PC-3 (cell line): Measurements from ENCODE around the gene INSM1. TPM values are rescaled to one million over a fixed set of nuclear protein-coding genes. Genes with fewer than 3 reads are reported as not detected.

Experiments
- ATAC-seq: fragments of 200-7000 bp; cut with Tn5 transposase; 2 replicates; pipeline ENCODE4 v1.9.1; 2020; ENCODE audit warnings: mild to moderate bottlenecking, moderate library complexity
- BruUV-seq: library from RNA; stranded (reverse); fragments of 400-500 nt; replicated peaks from 2 replicates; lab custom pipeline; 2021; lab: Mats Ljungman, UMichigan
- CTCF ChIA-PET: fragments of 300-600 bp; sonication (Branson Sonifier 250); formaldehyde crosslinking; loops from one replicate; lab custom pipeline; 2022; ENCODE audit warnings: antibody characterized with exemption; lab: Charles Lee
- POLR2A ChIA-PET: fragments of 300-600 bp; sonication (Branson Sonifier 250); formaldehyde crosslinking; loops from one replicate; lab custom pipeline; 2022; ENCODE audit warnings: antibody characterized with exemption; ENCODE audit not compliant: unreplicated experiment; lab: Charles Lee
- DNase-seq: peaks from one replicate; pipeline ENCODE4 v3.0.0-alpha.2; 2015
- H2AFZ ChIP-seq: fragments of 300-600 bp; sonication (generic); 2 replicates; pipeline ENCODE4 v1.6.0; 2016; ENCODE audit warnings: antibody characterized with exemption, low read length
- H3F3A ChIP-seq: fragments of 300-600 bp; sonication (generic); one replicate; pipeline ENCODE4 v1.6.0; 2017; ENCODE audit warnings: antibody characterized with exemption, low read length, control low read depth, mild to moderate bottlenecking; ENCODE audit not compliant: unreplicated experiment
- H3K27ac ChIP-seq: fragments of 300-600 bp; sonication (generic); 2 replicates; pipeline ENCODE4 v1.5.1; 2016; ENCODE audit warnings: mild to moderate bottlenecking, low read length
- H3K27me3 ChIP-seq: fragments of 300-600 bp; sonication (generic); 2 replicates; pipeline ENCODE4 v1.6.1; 2016; ENCODE audit warnings: low read length, mixed read lengths
- H3K36me3 ChIP-seq: fragments of 300-600 bp; sonication (generic); 2 replicates; pipeline ENCODE4 v1.6.1; 2016; ENCODE audit warnings: low read depth, mixed run types, low read length, mixed read lengths
- H3K4me1 ChIP-seq: fragments of 300-600 bp; sonication (generic); 2 replicates; pipeline ENCODE4 v1.5.1; 2016; ENCODE audit warnings: low read length; ENCODE audit not compliant: insufficient read depth
- H3K4me2 ChIP-seq: fragments of 300-600 bp; sonication (generic); 2 replicates; pipeline ENCODE4 v1.6.0; 2016; ENCODE audit warnings: low read length
- H3K4me3 ChIP-seq: fragments of 300-600 bp; sonication (generic); 2 replicates; pipeline ENCODE4 v1.5.1; 2016; ENCODE audit warnings: mild to moderate bottlenecking, low read length, mixed read lengths
- H3K79me2 ChIP-seq: fragments of 300-600 bp; sonication (generic); 2 replicates; pipeline ENCODE4 v1.6.1; 2017; ENCODE audit warnings: low read length, mixed read lengths
- H3K9ac ChIP-seq: fragments of 300-600 bp; sonication (generic); 2 replicates; pipeline ENCODE4 v1.6.0; 2016; ENCODE audit warnings: mild to moderate bottlenecking, low read length
- H3K9me2 ChIP-seq: fragments of 300-600 bp; sonication (generic); replicated peaks from 2 replicates; pipeline ENCODE4 v1.6.1; 2016; ENCODE audit warnings: mixed run types, low read length, mixed read lengths
- H3K9me3 ChIP-seq: fragments of 300-600 bp; sonication (generic); 2 replicates; pipeline ENCODE4 v1.6.1; 2016; ENCODE audit warnings: low read length, mixed read lengths
- H4K20me1 ChIP-seq: fragments of 300-600 bp; sonication (generic); 2 replicates; pipeline ENCODE4 v1.6.1; 2016; ENCODE audit warnings: low read length, mixed read lengths
- EZH2 ChIP-seq: fragments of 300-600 bp; sonication (generic); IDR thresholded peaks from one replicate; pipeline ENCODE4 v1.6.1; 2017; ENCODE audit warnings: antibody characterized with exemption, mild to moderate bottlenecking, low read length; ENCODE audit not compliant: unreplicated experiment
- EZH2phosphoT487 ChIP-seq: fragments of 300-600 bp; sonication (generic); IDR thresholded peaks from 2 replicates; pipeline ENCODE4 v1.6.1; 2018; ENCODE audit warnings: mild to moderate bottlenecking, antibody characterized with exemption, low read length, borderline replicate concordance
- intact Hi-C: fragments of 100-400 bp; cut with micrococcal nuclease; formaldehyde crosslinking; loops from 2 replicates; pipeline ENCODE4 v1.9.0; 2023
- total RNA-seq: library from RNA; depleted of rRNA; stranded (reverse); fragments of >200 nt; gene quantifications from 2 replicates; pipeline ENCODE4 v1.2.3, GENCODE V29; 2014
- TF ChIP-seq, protein P1 (sequence below): fragments of 300-600 bp; sonication (generic); conservative IDR thresholded peaks from 2 replicates; pipeline ENCODE4 v1.5.1; 2017; ENCODE audit warnings: antibody characterized with exemption, low read depth, mild to moderate bottlenecking, low read length

Gene INSM1
- total RNA-seq, 1 experiment from 2014 or later: 0.04 TPM

DNA sequence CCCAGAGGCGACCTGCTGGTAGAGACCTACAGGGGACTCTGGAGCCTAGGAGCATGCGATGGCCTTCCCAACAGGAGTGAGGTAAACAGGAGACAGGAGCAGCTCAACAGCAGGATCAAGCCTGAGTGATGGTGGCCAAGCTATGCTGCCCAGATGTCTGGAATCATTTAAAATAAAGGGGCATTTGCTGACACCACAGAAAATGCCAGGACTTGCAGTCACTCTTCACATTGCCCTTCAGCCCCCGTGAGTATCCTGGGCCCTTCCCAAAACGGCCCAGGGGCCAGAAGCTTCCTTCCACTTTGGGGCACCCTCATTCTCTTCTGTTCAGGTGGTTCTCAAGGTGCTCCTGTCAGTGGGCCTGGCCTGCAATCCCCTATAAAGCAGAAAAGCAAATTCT, 23.2 kb downstream of the INSM1 start:
- H3K9me2 ChIP-seq: no peaks in the 10 kb centered on the region
- intact Hi-C loops: no loop called here
- no peak for TF ChIP-seq EZH2phosphoT487
- TF ChIP-seq, protein P1, sequence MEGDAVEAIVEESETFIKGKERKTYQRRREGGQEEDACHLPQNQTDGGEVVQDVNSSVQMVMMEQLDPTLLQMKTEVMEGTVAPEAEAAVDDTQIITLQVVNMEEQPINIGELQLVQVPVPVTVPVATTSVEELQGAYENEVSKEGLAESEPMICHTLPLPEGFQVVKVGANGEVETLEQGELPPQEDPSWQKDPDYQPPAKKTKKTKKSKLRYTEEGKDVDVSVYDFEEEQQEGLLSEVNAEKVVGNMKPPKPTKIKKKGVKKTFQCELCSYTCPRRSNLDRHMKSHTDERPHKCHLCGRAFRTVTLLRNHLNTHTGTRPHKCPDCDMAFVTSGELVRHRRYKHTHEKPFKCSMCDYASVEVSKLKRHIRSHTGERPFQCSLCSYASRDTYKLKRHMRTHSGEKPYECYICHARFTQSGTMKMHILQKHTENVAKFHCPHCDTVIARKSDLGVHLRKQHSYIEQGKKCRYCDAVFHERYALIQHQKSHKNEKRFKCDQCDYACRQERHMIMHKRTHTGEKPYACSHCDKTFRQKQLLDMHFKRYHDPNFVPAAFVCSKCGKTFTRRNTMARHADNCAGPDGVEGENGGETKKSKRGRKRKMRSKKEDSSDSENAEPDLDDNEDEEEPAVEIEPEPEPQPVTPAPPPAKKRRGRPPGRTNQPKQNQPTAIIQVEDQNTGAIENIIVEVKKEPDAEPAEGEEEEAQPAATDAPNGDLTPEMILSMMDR: no peak
- no peak for TF ChIP-seq EZH2
- H4K20me1 ChIP-seq: no peaks in the 10 kb centered on the region
- no peaks in the 10 kb centered on the region for H3K4me1 ChIP-seq
- ATAC-seq: no peak
- no peak overlapping the region for H3K4me2 ChIP-seq
- ChIA-PET POLR2A (no interaction called here), CTCF (no interaction called here)
- no peaks in the 10 kb centered on the region for H3K36me3 ChIP-seq
- peaks cover 5% of the 10 kb centered on the region; the same call in 1 of the 2 replicates for H3K27me3 ChIP-seq
- no peaks in the 10 kb centered on the region for H3F3A ChIP-seq
- no peak overlapping the region for H3K27ac ChIP-seq
- no peaks in the 10 kb centered on the region for H3K9me3 ChIP-seq
- DNase-seq: no peak
- H3K4me3 ChIP-seq: no peak overlapping the region
- H3K79me2 ChIP-seq: no peaks in the 10 kb centered on the region
- no TSS peak for BruUV-seq
- H3K9ac ChIP-seq: no peak overlapping the region
- no peak overlapping the region for H2AFZ ChIP-seq

DNA sequence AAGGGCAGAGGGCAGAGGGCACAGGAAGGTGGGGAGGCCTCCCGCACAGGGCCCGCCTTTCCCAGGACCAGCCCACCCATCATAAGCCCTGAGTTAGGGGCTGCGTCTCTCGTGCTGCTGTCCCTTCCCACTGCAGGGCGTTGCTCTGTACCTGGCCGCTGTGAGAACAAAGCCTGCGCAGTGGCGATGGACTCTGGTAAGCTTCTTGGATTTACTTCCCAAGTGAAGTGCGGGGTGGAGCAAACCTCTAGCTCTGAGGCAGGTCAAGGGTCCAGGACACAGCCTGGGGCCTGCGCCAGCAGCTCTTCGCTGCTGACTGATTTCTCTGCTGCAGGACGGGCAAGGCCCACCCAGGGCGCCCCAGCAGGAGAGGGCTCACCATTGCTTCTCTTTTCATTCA, 23.9 kb downstream of the INSM1 start:
- intact Hi-C loops: no loop called here
- POLR2A ChIA-PET: no interaction called here
- no peak for DNase-seq
- H3K4me1 ChIP-seq: no peaks in the 10 kb centered on the region
- H3K27me3 ChIP-seq: no peaks in the 10 kb centered on the region
- no peaks in the 10 kb centered on the region for H3K36me3 ChIP-seq
- no peak overlapping the region for H3K27ac ChIP-seq
- H3K9me2 ChIP-seq: no peaks in the 10 kb centered on the region
- H3K4me2 ChIP-seq: no peak overlapping the region
- TF ChIP-seq EZH2phosphoT487 (no peak), EZH2 (no peak)
- TF ChIP-seq, protein P1: no peak
- H3K79me2 ChIP-seq: no peaks in the 10 kb centered on the region
- H4K20me1 ChIP-seq: no peaks in the 10 kb centered on the region
- CTCF ChIA-PET: no interaction called here
- no peak for ATAC-seq
- H2AFZ ChIP-seq: no peak overlapping the region
- H3K9ac ChIP-seq: no peak overlapping the region
- H3K4me3 ChIP-seq: no peak overlapping the region
- no peaks in the 10 kb centered on the region for H3F3A ChIP-seq
- no peaks in the 10 kb centered on the region for H3K9me3 ChIP-seq
- BruUV-seq: no TSS peak

DNA sequence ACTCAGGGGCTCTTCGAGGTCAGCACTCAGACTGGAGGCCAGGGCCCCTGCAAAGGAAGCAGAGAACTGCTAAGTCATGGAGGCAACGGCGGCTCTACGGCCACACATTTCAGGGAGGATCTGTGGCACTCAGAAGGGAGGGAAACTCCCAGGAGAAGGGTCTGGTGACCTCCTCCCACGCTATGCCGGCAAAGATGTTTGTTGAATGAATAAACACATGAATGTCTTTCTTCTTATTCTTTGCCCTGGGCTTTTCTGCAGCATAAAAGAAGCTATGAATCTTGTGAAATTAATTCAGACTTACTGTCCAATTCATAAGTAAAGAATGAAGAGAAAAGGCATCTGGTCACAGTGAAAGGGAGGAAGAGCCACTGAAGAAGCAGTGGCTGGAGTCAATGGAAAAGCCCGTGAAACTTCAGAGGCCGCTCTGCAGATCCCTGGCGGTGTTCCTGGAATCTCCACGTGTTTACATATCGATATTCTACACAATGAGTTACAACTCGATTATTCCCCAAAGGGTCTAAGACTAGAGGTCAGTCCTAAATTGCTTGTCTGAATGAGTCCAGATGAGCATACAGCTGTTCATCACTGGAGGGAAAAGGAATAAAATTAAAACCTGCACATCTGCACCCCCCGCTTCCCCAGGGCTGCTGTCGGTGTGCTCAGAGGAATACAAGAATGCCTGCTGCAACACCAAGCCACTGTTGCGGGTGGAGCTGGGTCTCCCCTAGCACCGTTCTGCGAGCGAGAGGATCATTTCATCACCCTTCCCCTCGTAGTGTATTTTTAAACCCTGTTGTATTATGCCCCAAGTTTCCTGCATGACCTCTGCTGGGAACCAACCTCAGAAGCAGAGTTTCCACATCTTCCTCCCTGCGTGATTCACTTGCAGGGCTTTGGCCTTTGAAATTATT, 25.6 kb downstream of the INSM1 start:
- Histone ChIP-seq H2AFZ (no peak overlapping the region), H3K4me3 (no peak overlapping the region), H3K79me2 (no peaks in the 10 kb centered on the region), H3K9ac (no peak overlapping the region), H3K4me1 (no peaks in the 10 kb centered on the region), H3K27me3 (no peaks in the 10 kb centered on the region), H3K9me3 (no peaks in the 10 kb centered on the region), H3K4me2 (no peak overlapping the region), H3F3A (no peaks in the 10 kb centered on the region), H3K36me3 (no peaks in the 10 kb centered on the region), H3K9me2 (no peaks in the 10 kb centered on the region), H4K20me1 (no peaks in the 10 kb centered on the region), H3K27ac (no peak overlapping the region)
- DNase-seq: no peak
- ChIA-PET CTCF (interaction anchor here (0.5 kb wide), 1 partner anchor 1622 kb away, joined by 3 read pairs; no protein-coding TSS in a partner anchor), POLR2A (no interaction called here)
- no TSS peak for BruUV-seq
- intact Hi-C loops: no loop called here
- ATAC-seq: no peak
- TF ChIP-seq EZH2: no peak
- TF ChIP-seq, protein P1: no peak
- no peak for TF ChIP-seq EZH2phosphoT487
